Measurements from ENCODE around the gene MRRF.
"Not testable (repeated sequence)": the region's sequence is repeated elsewhere in the genome, so short reads cannot be mapped to it uniquely, and the experiment has no call there.

The MRRF gene

DNA sequence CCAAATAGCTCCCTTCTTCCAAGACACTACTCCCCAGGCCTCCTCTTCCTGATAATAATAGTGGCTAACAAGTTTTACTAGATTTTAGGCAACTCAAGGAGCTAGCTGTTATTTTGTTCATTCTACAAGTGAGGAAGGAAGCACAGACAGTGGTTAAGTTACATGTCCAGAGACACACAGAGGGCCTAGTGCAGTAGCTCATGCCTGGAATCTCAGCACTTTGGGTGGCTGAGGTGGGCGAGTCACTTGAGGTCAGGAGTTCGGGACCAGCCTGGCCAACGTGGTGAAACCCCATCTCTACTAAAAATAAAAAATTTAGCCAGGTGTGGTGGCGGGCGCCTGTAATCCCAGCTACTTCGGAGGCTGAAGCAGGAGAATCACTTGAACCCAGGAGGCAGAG, 65.8 kb downstream of the MRRF start:
- DNase-seq (ENCODE audit: extremely low read depth in 1 of 2, low read depth in 1 of 2): not testable (repeated sequence)

DNA sequence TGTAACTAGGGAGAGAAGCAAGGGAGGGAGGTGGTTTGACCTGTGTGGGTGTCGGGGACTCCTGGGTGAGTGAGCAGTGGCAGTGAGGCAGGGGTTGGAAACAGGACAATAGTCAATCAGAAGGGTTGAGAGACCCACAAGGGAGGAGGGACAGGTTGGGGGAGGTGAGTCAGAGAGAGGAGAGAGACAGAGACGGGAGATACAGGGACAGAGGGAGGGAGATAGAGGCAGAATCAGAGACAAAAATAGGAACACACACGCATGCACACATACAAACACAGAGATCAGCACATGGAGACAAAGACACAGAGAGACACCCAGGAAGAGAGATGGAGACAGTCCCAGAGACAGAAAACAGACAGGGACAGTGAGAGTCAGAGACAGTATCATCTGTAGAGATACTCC, 66.8 kb downstream of the MRRF start:
- DNase-seq (ENCODE audit: extremely low read depth in 1 of 2, low read depth in 1 of 2): no peak

DNA sequence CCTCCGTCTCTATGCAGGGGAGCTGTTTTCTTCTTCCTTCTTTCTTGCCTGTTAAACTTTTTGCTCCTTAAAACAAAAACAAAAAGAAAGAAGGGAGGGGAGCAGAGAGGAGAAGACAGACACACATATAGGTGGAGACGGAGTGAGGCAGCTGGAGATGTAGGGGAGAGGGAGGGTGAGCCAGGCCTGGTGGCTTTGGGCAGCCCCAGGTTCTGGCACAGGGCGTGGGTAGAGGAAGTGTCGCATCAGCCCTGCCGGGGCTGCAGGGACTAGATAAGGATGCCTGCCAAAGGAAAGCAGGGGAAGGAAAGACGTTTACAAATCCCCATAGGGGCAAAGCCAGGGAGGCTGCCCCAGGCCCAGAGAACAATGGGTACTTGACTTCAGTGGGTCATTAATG, 67.4 kb downstream of the MRRF start:
- DNase-seq (ENCODE audit: extremely low read depth in 1 of 2, low read depth in 1 of 2): no peak

DNA sequence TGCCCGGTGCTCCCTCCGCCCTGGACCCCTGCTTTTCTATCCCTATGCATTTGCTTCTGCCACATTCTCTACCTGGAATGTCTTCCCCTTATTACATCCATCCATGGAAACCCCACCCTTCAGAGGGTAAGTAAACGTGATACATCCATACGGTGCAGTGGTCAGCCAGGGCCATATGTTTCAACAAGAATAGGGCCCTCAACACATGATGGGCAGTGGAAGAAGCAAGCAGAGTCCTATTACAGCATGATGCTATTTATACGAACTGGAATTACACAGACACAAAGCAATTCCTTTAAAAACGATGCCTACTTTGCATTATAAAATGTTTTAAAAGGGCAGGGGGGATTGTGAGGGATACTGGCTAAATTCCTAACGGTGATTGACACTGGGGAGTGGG, 68.0 kb downstream of the MRRF start:
- DNase-seq (ENCODE audit: extremely low read depth in 1 of 2, low read depth in 1 of 2): no peak

DNA sequence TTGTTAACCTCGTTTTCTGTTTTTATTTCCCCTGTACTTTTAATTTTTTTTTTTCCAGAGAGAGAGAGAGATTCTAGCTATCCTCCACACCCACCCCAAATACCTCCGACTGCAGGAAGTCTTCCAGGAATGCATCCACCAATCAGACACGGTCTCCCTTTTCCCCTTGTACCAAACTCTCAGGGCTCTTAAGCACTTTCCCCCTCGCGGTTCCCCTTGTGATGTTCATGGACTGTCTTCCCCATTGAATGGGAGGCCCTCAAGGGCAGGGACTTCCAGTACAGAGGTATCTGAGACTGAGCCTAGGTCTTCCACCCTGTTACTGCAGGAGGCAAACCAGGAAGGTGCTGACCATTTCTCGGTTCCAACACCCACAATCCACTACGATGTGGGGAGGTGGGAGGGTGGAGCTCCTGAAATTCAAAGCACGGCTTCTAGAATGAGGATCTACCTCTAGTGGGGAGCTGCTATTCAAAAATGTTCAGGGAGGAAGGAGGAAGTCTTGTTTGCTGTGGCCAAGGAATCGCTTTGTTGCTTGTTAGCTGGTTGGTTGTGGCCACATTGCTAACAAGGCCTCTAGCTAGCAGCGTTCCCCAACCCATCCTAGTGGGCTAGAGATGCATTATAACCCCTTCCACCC, 68.6 kb downstream of the MRRF start:
- DNase-seq (ENCODE audit: extremely low read depth in 1 of 2, low read depth in 1 of 2): no peak

DNA sequence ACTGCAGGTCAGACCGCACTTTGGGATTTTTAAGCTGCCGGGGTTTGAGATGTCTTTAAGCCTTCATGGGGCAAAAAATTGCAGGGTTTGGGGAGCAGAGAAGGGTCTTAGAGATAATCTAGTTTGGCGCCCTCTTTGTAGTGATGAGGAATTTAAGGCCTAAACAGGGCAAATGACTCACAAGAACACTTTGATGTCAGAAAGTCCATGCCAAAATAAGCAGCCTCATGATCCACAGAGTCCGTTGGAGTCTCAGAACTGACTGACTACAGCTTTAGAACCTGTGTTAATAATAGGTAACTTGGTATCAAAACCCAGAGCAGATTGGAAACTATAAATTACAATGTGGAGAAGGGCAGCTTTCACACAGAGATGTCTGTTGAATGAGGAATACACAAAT, 70.2 kb downstream of the MRRF start:
- no peak for DNase-seq (ENCODE audit: extremely low read depth in 1 of 2, low read depth in 1 of 2)

DNA sequence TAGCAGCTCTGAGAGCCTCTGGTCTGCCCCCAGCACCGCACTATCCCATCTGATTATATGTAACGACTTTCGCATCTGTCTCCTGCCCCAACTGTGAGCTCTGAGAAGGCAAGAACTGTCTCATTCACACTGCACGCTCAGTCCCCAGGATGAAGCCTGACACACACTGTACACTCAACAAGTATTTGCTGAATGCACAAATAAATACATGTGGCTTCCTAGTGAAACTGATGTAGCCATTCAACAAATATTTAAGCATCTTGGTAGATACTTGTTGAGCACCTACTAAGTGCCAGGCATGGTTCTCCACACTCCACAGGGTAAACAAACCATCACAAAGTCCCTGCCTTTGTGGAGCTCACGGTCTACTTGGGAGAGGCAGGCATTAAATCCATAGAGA, 71.5 kb downstream of the MRRF start:
- no peak for DNase-seq (ENCODE audit: extremely low read depth in 1 of 2, low read depth in 1 of 2)

DNA sequence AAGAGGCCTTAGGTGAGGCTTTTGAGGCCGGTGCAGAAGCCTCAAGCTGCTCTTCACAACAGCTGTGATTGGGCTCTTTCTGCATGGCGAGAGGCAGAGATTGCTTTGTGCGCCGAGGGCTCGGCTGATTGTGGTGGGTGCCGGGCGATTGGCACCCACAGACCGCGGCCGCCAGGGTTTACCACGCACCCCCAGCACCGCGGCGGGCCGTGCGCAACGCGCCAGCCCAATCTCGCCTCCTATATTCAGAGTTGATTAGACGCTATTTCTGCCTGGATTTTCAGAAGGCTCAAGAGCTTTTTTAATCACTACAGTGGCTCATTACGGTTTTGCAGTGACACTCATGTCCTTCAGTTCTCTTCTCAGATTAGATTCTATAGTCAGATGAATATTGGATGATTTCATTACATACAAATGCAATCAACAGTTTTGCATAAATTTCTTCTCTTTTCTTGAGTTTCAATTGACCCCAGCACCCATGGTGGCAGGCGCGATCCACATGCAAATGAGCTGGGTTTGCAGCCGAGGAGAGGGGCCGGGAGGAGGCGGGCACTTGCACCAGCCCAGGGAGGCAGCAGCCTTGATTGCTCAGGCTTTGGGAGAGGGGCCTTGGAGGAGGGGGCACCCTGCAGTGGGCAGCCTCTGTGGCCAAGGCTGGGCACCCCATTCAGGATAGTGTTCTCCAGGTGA, 72.3 kb downstream of the MRRF start:
- DNase-seq (ENCODE audit: extremely low read depth in 1 of 2, low read depth in 1 of 2): no peak

DNA sequence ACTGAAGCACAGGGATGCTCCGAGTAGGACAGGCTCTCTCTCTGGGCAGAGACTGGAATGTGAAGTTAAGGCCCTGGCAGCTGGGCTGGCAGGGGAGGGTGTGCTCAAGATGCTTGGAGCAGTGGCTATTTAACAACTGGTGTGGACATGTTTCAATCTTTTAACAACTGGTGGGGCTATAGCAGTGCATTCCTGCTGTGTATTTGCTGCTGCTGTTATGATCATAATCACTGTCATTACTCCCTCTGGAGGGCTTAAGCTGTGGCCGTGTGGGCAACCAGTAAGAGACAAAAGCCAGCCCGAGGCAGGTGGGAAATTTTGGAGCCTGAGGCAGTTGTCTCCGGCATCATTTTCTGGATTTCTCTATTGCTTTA, 72.9 kb downstream of the MRRF start:
- no peak for DNase-seq (ENCODE audit: extremely low read depth in 1 of 2, low read depth in 1 of 2)

DNA sequence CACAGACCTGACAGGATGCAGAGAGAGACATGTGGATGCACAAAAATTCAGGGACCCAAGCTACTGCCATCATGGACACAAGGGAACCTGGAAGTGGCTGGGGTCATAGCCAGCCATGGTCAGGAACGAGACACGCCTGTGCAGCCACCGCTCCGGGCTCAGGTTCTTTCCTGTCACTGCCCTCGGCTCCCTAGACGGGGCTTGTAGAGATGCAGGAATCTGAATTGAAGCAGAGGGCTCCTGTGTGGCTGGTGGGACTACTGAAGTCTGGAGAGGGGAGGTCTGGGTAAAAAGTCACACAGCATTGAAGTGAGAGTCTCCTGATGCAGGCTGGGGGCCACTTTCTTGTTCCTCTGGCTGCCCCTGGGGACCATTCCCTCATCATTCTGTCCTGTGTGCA, 73.9 kb downstream of the MRRF start:
- no peak for DNase-seq (ENCODE audit: extremely low read depth in 1 of 2, low read depth in 1 of 2)

DNA sequence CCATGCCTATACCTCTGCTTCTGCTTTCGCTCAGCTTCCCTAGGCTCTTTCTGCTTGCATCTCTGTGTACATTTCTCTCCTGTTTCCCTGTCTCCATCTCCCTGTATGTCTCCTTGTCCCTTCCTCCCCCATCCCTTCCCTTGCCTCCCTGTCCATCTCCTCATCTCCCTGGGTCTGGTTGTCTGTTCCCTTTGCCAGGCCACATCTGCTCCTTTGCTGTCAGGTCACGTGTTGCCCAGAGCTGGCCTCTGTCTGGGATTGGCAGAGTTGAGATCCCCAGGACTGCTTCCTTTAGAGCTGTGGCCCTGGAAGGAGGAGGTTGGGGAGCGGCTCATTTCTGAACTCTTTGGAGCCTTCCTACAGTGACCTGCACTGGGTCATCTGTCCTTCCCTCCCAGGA, 74.3 kb downstream of the MRRF start:
- DNase-seq (ENCODE audit: extremely low read depth in 1 of 2, low read depth in 1 of 2): no peak

DNA sequence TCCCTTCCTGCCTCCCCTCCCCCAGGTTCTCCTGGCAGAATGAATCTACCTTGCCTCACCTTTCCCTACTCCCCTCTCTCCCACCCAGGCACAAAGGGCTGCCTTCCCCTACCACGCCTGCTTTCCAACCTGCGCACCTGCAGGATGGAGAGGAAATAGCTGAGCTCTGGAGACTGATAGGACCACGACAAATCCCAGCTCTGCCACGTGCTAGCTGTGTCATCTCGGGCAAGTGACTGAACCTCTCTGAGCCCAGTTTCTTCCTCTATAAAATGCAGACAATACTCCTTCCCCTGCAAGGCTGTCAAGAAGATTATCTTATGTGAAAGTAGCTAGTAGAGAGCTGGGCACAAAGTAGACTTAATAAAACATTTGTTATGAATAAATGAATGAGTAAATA, 74.9 kb downstream of the MRRF start:
- no peak for DNase-seq (ENCODE audit: extremely low read depth in 1 of 2, low read depth in 1 of 2)

DNA sequence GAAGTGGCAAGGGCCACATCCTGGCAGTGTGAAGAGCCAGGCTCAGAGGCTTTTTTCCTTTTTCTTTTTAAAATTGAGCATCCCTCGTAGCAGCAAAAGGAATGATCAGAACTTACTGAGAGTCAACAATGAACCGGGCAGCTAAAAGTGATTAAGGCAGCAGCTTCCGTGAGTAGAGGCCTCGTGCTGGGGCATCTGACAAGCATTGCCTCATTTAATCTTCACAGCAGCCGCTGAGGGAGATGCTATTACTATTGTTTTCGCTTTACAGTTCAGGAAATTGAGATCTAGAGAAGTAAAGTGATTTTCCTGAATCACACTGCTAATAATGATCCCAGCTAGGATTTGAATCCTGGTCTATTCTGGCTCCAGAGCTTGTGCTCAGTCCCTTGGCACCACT, 75.5 kb downstream of the MRRF start:
- DNase-seq (ENCODE audit: extremely low read depth in 1 of 2, low read depth in 1 of 2): no peak

DNA sequence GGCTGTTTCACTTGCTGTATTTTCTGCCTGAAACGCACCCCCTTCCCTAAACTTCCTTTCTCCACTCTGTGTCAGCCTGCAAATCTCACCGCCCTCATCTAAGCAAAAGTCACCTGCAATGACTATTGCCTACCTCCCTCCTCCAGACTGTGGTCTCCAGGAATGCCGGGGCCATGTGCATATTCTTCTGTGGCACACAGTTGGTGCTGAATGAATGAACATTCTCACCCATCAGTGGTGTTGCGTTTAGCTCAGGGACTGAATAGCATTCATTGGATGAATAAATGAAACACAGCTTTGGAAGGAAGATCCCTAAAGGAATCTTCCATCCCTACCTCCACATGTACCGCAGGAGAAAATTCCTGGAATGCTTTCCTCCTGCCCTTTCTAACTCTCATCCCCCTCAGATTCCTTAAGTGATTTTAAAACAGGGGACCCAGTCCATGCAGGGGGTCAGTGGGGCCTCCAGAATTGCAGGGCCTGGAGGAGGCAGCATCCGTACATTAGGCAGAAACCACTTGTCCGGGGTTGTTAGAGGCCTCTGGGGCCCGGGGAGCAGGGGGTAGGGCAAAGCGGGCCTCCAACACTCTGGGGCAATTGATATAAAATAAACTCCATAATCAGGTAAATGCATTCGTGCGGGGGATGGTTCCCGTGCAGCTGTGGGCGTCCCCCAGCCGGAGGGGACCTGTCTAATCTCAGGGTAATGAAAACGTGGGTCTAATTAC, 77.8 kb downstream of the MRRF start:
- DNase-seq (ENCODE audit: extremely low read depth in 1 of 2, low read depth in 1 of 2): no peak

DNA sequence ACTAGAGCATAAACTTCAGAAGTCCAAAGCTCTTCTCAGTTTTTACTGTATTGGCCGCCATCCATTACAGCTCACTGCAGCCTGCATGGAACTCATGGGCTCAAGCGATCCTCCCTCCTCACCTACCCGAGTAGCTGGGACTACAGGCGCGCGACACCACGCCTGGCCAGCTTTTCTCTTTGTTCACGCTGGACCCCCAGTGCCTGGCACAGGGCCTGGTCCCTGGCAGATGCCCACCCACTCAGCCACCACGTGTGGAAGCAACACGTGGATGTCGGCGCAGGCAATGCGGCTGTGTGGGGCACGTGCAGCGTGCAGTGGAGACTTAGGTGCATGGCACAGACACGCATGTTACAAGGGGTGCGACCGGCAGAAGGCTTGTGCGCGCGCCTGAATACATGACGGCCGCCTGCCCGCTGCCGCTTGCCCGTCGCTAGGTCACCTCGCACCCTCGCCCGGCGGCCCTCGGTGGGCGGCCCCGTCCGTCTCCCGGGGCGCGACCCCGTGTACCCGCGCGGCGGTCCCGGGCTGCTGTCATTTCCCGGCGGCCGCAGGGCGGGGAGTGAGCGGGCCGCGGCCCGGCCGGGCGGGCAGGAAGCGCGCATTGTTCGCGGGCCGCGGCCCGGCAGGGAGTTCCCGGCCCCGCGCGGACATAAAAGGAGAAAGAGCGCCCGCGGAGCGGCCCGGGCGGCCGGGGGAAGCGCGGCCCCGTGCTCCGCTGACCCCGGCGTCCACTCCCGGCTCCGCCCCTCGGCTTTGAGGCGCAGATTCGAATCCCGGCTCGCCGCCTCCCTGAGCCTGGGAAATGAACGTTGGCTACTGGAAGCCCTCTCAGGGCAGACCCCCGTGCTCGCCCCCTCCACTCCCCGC, 82.0 kb downstream of the MRRF start:
- DNase-seq (ENCODE audit: extremely low read depth in 1 of 2, low read depth in 1 of 2): no peak

DNA sequence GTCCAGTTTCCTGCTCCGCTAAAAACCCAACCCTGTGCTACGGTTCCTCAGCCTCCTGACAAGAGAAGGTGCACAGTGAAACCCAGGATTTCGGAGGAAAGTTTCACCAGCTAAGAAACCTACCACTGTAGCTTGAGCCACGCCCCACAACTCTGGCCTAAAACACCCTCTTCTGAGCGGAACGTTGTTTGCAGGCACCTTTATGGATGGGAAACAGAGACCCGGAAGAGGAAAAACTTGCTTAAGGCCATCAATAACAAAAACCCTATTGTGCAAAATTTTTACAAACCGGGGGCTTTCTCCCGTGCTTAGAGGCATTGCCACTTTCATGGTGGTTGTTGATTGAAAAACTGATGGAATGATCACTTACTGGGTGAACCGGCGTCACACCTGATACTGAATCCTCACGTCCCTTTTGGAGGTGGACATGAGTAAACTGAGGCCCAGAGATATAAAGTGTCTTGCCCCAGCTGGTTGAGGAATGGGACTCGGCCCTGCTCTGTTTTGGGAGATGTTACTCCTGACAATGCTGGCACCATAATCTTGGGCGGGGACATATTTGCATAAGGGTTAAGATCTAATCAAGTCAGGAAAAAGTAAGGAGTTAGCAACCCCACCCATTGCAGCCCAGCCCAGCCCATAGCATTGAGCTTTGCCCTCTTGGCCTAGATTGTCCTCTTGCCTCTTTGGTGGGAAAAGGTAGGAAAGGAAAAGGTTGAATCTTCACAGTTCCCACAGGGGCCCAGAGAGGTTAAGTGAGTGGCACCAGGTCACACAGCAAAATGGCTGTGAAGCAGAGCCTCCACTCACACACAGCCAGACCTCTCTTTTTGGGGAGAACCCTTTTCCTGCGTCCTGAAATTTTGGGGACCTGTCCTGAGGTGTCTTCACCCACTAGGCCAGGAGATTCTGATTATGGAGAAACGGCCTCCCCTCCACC, 82.9 kb downstream of the MRRF start:
- no peak for DNase-seq (ENCODE audit: extremely low read depth in 1 of 2, low read depth in 1 of 2)

DNA sequence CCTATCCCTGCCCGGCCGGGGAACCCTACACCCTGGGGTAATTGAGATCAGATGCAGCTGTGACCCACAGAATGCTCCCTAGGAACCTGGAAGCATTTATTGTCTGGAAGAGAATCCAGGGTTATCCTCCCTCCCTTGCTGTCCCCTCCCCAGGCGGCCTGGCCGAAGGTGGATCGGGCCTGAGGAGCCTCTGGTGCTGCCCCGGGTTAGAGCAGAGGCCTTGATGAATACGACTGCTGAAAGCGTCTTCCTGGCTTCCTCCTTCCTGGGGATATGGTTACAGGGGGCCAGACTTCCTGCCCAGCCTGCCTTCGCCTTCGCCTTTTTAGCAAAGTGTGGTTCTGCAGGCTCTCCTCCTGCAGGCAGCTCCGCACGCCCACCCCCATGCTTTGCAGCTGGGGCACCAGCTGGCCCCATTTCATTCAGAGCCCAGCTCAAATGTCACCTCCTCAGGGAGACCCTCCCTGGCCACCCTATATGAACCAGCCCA, 83.7 kb downstream of the MRRF start:
- no peak for DNase-seq (ENCODE audit: extremely low read depth in 1 of 2, low read depth in 1 of 2)

DNA sequence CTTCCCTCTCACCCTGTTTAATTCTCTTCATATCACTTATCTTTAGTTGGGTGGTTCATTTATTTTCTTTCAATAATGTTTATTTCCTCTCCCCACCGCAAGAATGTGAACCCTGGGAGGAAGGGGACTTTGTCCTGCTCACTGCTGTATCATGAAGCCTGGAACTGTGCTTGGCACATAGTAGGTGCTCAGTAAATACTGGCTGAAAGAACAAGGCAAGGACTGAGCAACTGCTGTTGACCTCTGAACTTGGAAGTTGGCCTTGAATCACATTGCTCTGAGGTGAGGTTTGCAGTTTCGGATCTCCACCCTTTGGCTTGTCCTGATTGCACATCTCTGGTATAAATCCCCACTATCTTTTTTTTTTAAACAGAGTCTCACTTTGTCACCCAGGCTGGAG, 84.1 kb downstream of the MRRF start:
- DNase-seq (ENCODE audit: extremely low read depth in 1 of 2, low read depth in 1 of 2): no peak

DNA sequence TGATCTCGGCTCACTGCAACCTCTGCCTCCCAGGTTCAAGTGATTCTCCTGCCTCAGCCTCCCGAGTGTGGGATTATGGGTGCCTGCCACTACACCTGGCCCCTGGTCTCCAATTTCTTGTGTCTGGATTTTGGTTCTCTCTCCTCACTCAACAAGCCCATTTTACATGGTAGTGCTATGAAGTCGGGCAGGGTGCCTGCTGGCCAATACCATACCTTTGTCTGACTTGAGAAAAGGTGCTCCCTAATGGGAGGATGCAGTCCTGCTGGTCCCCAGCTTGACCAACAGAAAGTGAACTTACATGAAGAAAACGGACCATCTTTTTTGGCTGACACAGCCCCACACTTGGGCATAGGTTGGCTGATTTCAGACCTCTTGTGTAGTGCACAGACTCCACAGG, 84.5 kb downstream of the MRRF start:
- no peak for DNase-seq (ENCODE audit: extremely low read depth in 1 of 2, low read depth in 1 of 2)

Measured in stimulated activated CD8-positive, alpha-beta memory T cell treated with anti-CD3 and anti-CD28 coated beads, Interleukin-7, amount 100 ng/mL, for 48 hours (primary cell).